ENCODE measurements around the gene HRCT1. TPM values are rescaled to one million over a fixed set of nuclear protein-coding genes. Genes with fewer than 3 reads are reported as not detected.

The HRCT1 gene
- total RNA-seq, 1 experiment from 2014 or later = not detected

DNA sequence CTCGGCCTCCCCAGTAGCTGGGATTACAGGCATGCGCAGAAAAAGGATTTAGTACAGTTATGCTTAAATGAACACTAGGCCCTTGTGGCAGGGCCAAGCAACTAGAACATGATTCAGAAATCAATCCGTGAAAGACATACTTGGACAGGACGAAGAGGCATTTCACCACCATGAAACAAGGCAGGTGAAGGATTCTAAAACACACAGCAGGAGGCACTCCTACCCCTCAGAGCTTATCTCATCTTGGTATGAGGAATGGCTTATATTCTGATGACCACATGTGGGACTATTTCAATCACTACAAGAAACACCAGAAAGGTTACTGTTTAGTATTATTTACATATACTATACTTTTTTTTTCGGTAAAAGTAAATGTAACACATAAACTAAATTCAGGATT lies 36.3 kb downstream of the HRCT1 start:
- no peaks in the 10 kb centered on the region for H3K27me3 ChIP-seq (replicated peaks; ENCODE audit: insufficient read depth, low read depth, low read length, poor library complexity)
- POLR2A ChIA-PET (ENCODE audit: low non-redundant PET) = no interaction called here
- no peaks in the 10 kb centered on the region for H3K36me3 ChIP-seq (ENCODE audit: insufficient read depth, low read length, poor library complexity, severe bottlenecking)
- TF ChIP-seq EZH2 (IDR thresholded peaks at IDR 0.05; ENCODE audit: borderline replicate concordance, low read depth, low read length, poor library complexity, severe bottlenecking) = no peak
- TF ChIP-seq, protein P1, sequence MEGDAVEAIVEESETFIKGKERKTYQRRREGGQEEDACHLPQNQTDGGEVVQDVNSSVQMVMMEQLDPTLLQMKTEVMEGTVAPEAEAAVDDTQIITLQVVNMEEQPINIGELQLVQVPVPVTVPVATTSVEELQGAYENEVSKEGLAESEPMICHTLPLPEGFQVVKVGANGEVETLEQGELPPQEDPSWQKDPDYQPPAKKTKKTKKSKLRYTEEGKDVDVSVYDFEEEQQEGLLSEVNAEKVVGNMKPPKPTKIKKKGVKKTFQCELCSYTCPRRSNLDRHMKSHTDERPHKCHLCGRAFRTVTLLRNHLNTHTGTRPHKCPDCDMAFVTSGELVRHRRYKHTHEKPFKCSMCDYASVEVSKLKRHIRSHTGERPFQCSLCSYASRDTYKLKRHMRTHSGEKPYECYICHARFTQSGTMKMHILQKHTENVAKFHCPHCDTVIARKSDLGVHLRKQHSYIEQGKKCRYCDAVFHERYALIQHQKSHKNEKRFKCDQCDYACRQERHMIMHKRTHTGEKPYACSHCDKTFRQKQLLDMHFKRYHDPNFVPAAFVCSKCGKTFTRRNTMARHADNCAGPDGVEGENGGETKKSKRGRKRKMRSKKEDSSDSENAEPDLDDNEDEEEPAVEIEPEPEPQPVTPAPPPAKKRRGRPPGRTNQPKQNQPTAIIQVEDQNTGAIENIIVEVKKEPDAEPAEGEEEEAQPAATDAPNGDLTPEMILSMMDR (conservative IDR thresholded peaks at IDR 0.05; ENCODE audit: low read depth, low read length) = no peak
- CTCF ChIA-PET = interaction anchor here (0.7 kb wide), 1 partner anchor 10 kb away, joined by 3 read pairs; no protein-coding TSS in a partner anchor
- H3K9me3 ChIP-seq (ENCODE audit: low read depth, low read length, poor library complexity, severe bottlenecking) = no peaks in the 10 kb centered on the region
- DNase-seq (ENCODE audit: low spot score) = no peak
- H3K4me1 ChIP-seq (ENCODE audit: insufficient read depth, low read length, poor library complexity, severe bottlenecking) = peaks cover 5% of the 10 kb centered on the region
- intact Hi-C loops (cut with micrococcal nuclease; ENCODE audit: unreplicated experiment) = no loop called here
- no peak overlapping the region for H3K4me3 ChIP-seq (ENCODE audit: low read depth, low read length, poor library complexity, severe bottlenecking)
- no TSS peak for BruUV-seq (replicated peaks)
- H3K27ac ChIP-seq (ENCODE audit: low read depth, low read length, poor library complexity, severe bottlenecking) = no peak overlapping the region

DNA sequence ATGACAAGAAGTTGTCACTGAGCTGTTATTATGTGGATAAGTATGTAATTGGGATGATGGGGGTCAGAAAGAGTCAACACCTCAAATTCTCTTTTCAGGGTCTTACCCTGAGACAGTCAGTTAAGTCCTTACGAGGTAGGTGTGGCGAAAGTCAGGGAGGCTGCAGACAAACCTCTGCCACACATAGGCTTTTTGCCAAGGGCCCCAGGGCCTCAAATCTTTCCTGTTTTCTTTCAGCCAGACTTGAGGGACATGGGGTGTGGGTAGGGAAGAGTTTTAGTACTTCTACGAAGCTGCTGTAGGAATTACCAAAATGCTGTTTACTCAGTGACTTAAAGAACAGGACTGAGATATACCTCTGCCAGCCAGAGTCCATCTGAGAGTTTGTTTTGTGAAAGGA lies 38.2 kb downstream of the HRCT1 start:
- Histone ChIP-seq H3K36me3 (ENCODE audit: insufficient read depth, low read length, poor library complexity, severe bottlenecking) (no peaks in the 10 kb centered on the region), H3K27me3 (replicated peaks; ENCODE audit: insufficient read depth, low read depth, low read length, poor library complexity) (no peaks in the 10 kb centered on the region), H3K27ac (ENCODE audit: low read depth, low read length, poor library complexity, severe bottlenecking) (no peak overlapping the region), H3K4me3 (ENCODE audit: low read depth, low read length, poor library complexity, severe bottlenecking) (no peak overlapping the region), H3K9me3 (ENCODE audit: low read depth, low read length, poor library complexity, severe bottlenecking) (no peaks in the 10 kb centered on the region), H3K4me1 (ENCODE audit: insufficient read depth, low read length, poor library complexity, severe bottlenecking) (peaks cover 5% of the 10 kb centered on the region)
- no TSS peak for BruUV-seq (replicated peaks)
- intact Hi-C loops (cut with micrococcal nuclease; ENCODE audit: unreplicated experiment) = no loop called here
- ChIA-PET CTCF (interaction anchor here (0.6 to 2.1 kb wide), 3 partner anchors 41 to 189 kb away, joined by 3 to 34 read pairs (median 4); no protein-coding TSS in a partner anchor), POLR2A (ENCODE audit: low non-redundant PET) (interaction anchor here (0.5 kb wide), 1 partner anchor 516 kb away, joined by 3 read pairs; no protein-coding TSS in a partner anchor)
- TF ChIP-seq EZH2 (IDR thresholded peaks at IDR 0.05; ENCODE audit: borderline replicate concordance, low read depth, low read length, poor library complexity, severe bottlenecking) = no peak
- TF ChIP-seq, protein P1 (conservative IDR thresholded peaks at IDR 0.05; ENCODE audit: low read depth, low read length) = no peak
- DNase-seq (ENCODE audit: low spot score) = no peak

DNA sequence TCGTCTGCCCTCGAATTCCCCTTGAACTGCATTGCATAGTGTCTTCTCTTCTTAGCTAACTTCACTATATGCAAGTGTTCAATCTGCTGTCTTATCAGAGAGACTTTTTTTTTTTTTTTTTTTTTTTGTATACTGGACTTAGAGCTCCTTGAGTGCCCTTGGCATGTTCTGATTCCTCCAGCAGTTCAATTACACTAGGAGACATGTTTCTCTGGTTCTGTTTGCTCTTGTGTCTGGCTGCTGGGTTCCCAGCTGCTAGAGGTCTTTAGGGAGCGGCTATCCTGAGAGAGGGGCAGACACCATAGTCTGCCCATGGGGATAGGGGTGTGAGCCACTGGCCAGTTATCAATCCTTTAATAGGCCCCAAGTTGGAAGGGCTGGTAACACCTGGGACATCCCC lies 38.8 kb downstream of the HRCT1 start:
- Histone ChIP-seq H3K27ac (ENCODE audit: low read depth, low read length, poor library complexity, severe bottlenecking) (no peak overlapping the region), H3K9me3 (ENCODE audit: low read depth, low read length, poor library complexity, severe bottlenecking) (no peaks in the 10 kb centered on the region), H3K4me3 (ENCODE audit: low read depth, low read length, poor library complexity, severe bottlenecking) (no peak overlapping the region), H3K27me3 (replicated peaks; ENCODE audit: insufficient read depth, low read depth, low read length, poor library complexity) (no peaks in the 10 kb centered on the region), H3K36me3 (ENCODE audit: insufficient read depth, low read length, poor library complexity, severe bottlenecking) (no peaks in the 10 kb centered on the region), H3K4me1 (ENCODE audit: insufficient read depth, low read length, poor library complexity, severe bottlenecking) (peaks cover 5% of the 10 kb centered on the region)
- ChIA-PET POLR2A (ENCODE audit: low non-redundant PET) (no interaction called here), CTCF (interaction anchor here (0.5 to 2.1 kb wide), 4 partner anchors 39 to 190 kb away, joined by 3 to 34 read pairs (median 4); no protein-coding TSS in a partner anchor)
- intact Hi-C loops (cut with micrococcal nuclease; ENCODE audit: unreplicated experiment) = loop anchor here (5.0 kb wide), 1 partner anchor 43 kb away; no protein-coding TSS in a partner anchor
- TF ChIP-seq, protein P1 (conservative IDR thresholded peaks at IDR 0.05; ENCODE audit: low read depth, low read length) = no peak
- TF ChIP-seq EZH2 (IDR thresholded peaks at IDR 0.05; ENCODE audit: borderline replicate concordance, low read depth, low read length, poor library complexity, severe bottlenecking) = no peak
- BruUV-seq (replicated peaks) = no TSS peak
- no peak for DNase-seq (ENCODE audit: low spot score)
